Measurements from ENCODE around the gene DBP. TPM values are rescaled to one million over a fixed set of nuclear protein-coding genes. Genes with fewer than 3 reads are reported as not detected.

Gene DBP
- total RNA-seq, 1 donor from 2014 or later: 4.3 TPM

GRCh38 chr19:48676487-48676886, 39.3 kb upstream of the DBP start:
- H3K27me3 Mint-ChIP-seq (ENCODE audit: unreplicated experiment): peaks cover 7% of the 10 kb centered on the region
- no peaks in the 10 kb centered on the region for H3K4me1 Mint-ChIP-seq (ENCODE audit: unreplicated experiment)
- TF ChIP-seq CTCF (IDR thresholded peaks at IDR 0.05; ENCODE audit: unreplicated experiment): no peak
- no peak for DNase-seq (ENCODE audit: low spot score)
- no peaks in the 10 kb centered on the region for H3K36me3 Mint-ChIP-seq (ENCODE audit: low read depth, unreplicated experiment)
- no peak overlapping the region for H3K27ac Mint-ChIP-seq (ENCODE audit: unreplicated experiment)
- no peak overlapping the region for H3K4me3 Mint-ChIP-seq (ENCODE audit: unreplicated experiment)
- no peaks in the 10 kb centered on the region for H3K9me3 Mint-ChIP-seq (ENCODE audit: unreplicated experiment)

- H3K9me3 Mint-ChIP-seq (ENCODE audit: unreplicated experiment): no peaks in the 10 kb centered on the region
- H3K27ac Mint-ChIP-seq (ENCODE audit: unreplicated experiment): no peak overlapping the region
- peak; percentile 82 for TF ChIP-seq CTCF (IDR thresholded peaks at IDR 0.05; ENCODE audit: unreplicated experiment)
- peaks cover 7% of the 10 kb centered on the region for H3K27me3 Mint-ChIP-seq (ENCODE audit: unreplicated experiment)
- no peak overlapping the region for H3K4me3 Mint-ChIP-seq (ENCODE audit: unreplicated experiment)
- DNase-seq (ENCODE audit: low spot score): peak; percentile 80
- no peaks in the 10 kb centered on the region for H3K4me1 Mint-ChIP-seq (ENCODE audit: unreplicated experiment)
- no peaks in the 10 kb centered on the region for H3K36me3 Mint-ChIP-seq (ENCODE audit: low read depth, unreplicated experiment)
Observed at GRCh38 chr19:48674921-48675824, 38.0 kb upstream of the DBP start.

GRCh38 chr19:48674216-48674809, 37.1 kb upstream of the DBP start:
- no peak for TF ChIP-seq CTCF (IDR thresholded peaks at IDR 0.05; ENCODE audit: unreplicated experiment)
- no peaks in the 10 kb centered on the region for H3K9me3 Mint-ChIP-seq (ENCODE audit: unreplicated experiment)
- H3K27ac Mint-ChIP-seq (ENCODE audit: unreplicated experiment): no peak overlapping the region
- DNase-seq (ENCODE audit: low spot score): no peak
- H3K27me3 Mint-ChIP-seq (ENCODE audit: unreplicated experiment): peaks cover 13% of the 10 kb centered on the region
- H3K4me3 Mint-ChIP-seq (ENCODE audit: unreplicated experiment): no peak overlapping the region
- peaks cover 4% of the 10 kb centered on the region for H3K4me1 Mint-ChIP-seq (ENCODE audit: unreplicated experiment)
- peaks cover 5% of the 10 kb centered on the region for H3K36me3 Mint-ChIP-seq (ENCODE audit: low read depth, unreplicated experiment)

- Mint-ChIP-seq H3K27ac (ENCODE audit: unreplicated experiment) (no peak overlapping the region), H3K27me3 (ENCODE audit: unreplicated experiment) (peaks cover 14% of the 10 kb centered on the region), H3K36me3 (ENCODE audit: low read depth, unreplicated experiment) (peaks cover 5% of the 10 kb centered on the region), H3K4me1 (ENCODE audit: unreplicated experiment) (peaks cover 4% of the 10 kb centered on the region), H3K4me3 (ENCODE audit: unreplicated experiment) (no peak overlapping the region), H3K9me3 (ENCODE audit: unreplicated experiment) (no peaks in the 10 kb centered on the region)
- no peak for TF ChIP-seq CTCF (IDR thresholded peaks at IDR 0.05; ENCODE audit: unreplicated experiment)
- DNase-seq (ENCODE audit: low spot score): no peak
Observed at GRCh38 chr19:48673436-48674100, 36.4 kb upstream of the DBP start.
